ENCODE measurements around the gene MRPS18C. TPM values are rescaled to one million over a fixed set of nuclear protein-coding genes. Genes with fewer than 3 reads are reported as not detected.

MRPS18C gene
- total and polyA plus RNA-seq, 9 of the 15 experiments (the other 6 are each of a cell fraction or from before 2014, with no cell fraction given): 54.3 to 390 (median 138) TPM

- TF ChIP-seq ARID3B (CRISPR knock-in tag; IDR thresholded peaks at IDR 0.05; ENCODE audit: borderline replicate concordance): no peak
- peak; percentile 79 for TF ChIP-seq SPI1 (IDR thresholded peaks at IDR 0.05; ENCODE audit: borderline replicate concordance, low read depth, low read length)
- peak; percentile 69; the same call in 1 of the 2 replicates for TF ChIP-seq ZNF175 (CRISPR knock-in tag; IDR thresholded peaks at IDR 0.05; ENCODE audit: low read depth)
- TF ChIP-seq NBN (IDR thresholded peaks at IDR 0.05; ENCODE audit: low read depth): peak; percentile 56; the same call in 1 of the 2 replicates
- peak; percentile 77 for TF ChIP-seq ELF4 (CRISPR knock-in tag; IDR thresholded peaks at IDR 0.05)
- TF ChIP-seq LARP7 (IDR thresholded peaks at IDR 0.05): no peak; the same call in 1 of the 2 replicates
- TF ChIP-seq LCOR (CRISPR knock-in tag; IDR thresholded peaks at IDR 0.05): no peak; the same call in 1 of the 2 replicates
- 0 out of 2 replicates have a peak, but pooled peaks have one; percentile 7 for TF ChIP-seq DPF2 (IDR thresholded peaks at IDR 0.05)
- no peak for TF ChIP-seq U2AF1 (optimal IDR thresholded peaks at IDR 0.05; ENCODE audit: low read depth, low read length)
- no peak for TF ChIP-seq ID3 (CRISPR knock-in tag; IDR thresholded peaks at IDR 0.05)
- peak; percentile 82; the same call in 1 of the 2 replicates for TF ChIP-seq ID3 (tag; IDR thresholded peaks at IDR 0.05)
- no peak for TF ChIP-seq FOXA1 (IDR thresholded peaks at IDR 0.05; ENCODE audit: borderline replicate concordance)
- 0 out of 2 replicates have a peak, but pooled peaks have one; percentile 63 for TF ChIP-seq BRD4 (IDR thresholded peaks at IDR 0.05)
- no peak for TF ChIP-seq HOMEZ (CRISPR knock-in tag; IDR thresholded peaks at IDR 0.05)
- TF ChIP-seq ZNF224 (CRISPR knock-in tag; IDR thresholded peaks at IDR 0.05): no peak
- peak; percentile 67 for TF ChIP-seq MYNN (IDR thresholded peaks at IDR 0.05)
- TF ChIP-seq MYNN (CRISPR knock-in tag; IDR thresholded peaks at IDR 0.05): no peak
- no peak for TF ChIP-seq NR4A1 (CRISPR knock-in tag; IDR thresholded peaks at IDR 0.05)
- TF ChIP-seq NR4A1 (tag; IDR thresholded peaks at IDR 0.05): no peak
- TF ChIP-seq E2F4 (CRISPR knock-in tag; IDR thresholded peaks at IDR 0.05; ENCODE audit: low read depth): peak; percentile 59; the same call in 1 of the 2 replicates
Measured at GRCh38 chr4:83455281-83456183, at the start of gene MRPS18C, which contains the start of gene HELQ (continued).
